ENCODE data around the gene RETSAT. TPM values are rescaled to one million over a fixed set of nuclear protein-coding genes. Genes with fewer than 3 reads are reported as not detected.
A peak's percentile ranks its signal among the peaks of the same experiment; 100 is the strongest.
"Not testable (repeated sequence)": the region's sequence is repeated elsewhere in the genome, so short reads cannot be mapped to it uniquely, and the experiment has no call there.

RETSAT gene
- total RNA-seq, 2 experiments from 2014 or later = 22.6 to 22.8 TPM

- POLR2A ChIA-PET = interaction anchor here (0.7 to 3.0 kb wide), 16 partner anchors 9 to 866 kb away, joined by 3 to 42 read pairs (median 6); partner anchors contain the start of genes ELMOD3, MAT2A, RETSAT and RNF181
These were observed 26.3 kb downstream of the RETSAT start, which contains the start of gene TGOLN2 for GRCh38 chr2:85327822-85328617. Gene TGOLN2 (minus strand): TSS chr2:85327989. CDS start chr2:85327962, 27 bp downstream.

GRCh38 chr2:85327160-85327821 lies 27.0 kb downstream of the RETSAT start:
- peak; percentile 75 for DNase-seq
- Mint-ChIP-seq H3K4me1 (ENCODE audit: low read depth) (peaks cover 47% of the 10 kb centered on the region), H3K4me3 (peak overlapping the region; percentile 98), H3K27me3 (no peaks in the 10 kb centered on the region), H3K27ac (peak overlapping the region; percentile 99), H3K9me3 (no peaks in the 10 kb centered on the region), H3K36me3 (peaks cover 53% of the 10 kb centered on the region)
- ChIA-PET POLR2A (interaction anchor here (0.7 to 3.0 kb wide), 20 partner anchors 9 to 867 kb away, joined by 3 to 42 read pairs (median 4); partner anchors contain the start of genes ELMOD3, GGCX, MAT2A and RETSAT), CTCF (interaction anchor here (0.7 to 3.3 kb wide), 8 partner anchors 8 to 402 kb away, joined by 3 to 16 read pairs (median 6); partner anchors contain the start of genes ELMOD3, RETSAT and SH2D6)
- intact Hi-C loops (cut with micrococcal nuclease) = loop anchor here (2.0 to 5.0 kb wide), 4 partner anchors 16 to 388 kb away; partner anchors contain the start of genes MAT2A and RNF181

More at GRCh38 chr2:85327822-85328617, 26.3 kb downstream of the RETSAT start, which contains the start of gene TGOLN2:
- intact Hi-C loops (cut with micrococcal nuclease) = loop anchor here (1.0 to 5.0 kb wide), 5 partner anchors 17 to 389 kb away; partner anchors contain the start of genes ELMOD3, MAT2A, RETSAT and RNF181
- H3K36me3 Mint-ChIP-seq = peaks cover 45% of the 10 kb centered on the region
- DNase-seq = peak; percentile 95
- no peaks in the 10 kb centered on the region for H3K9me3 Mint-ChIP-seq
- peak within 1 kb of the TSS; percentile 99 for H3K27ac Mint-ChIP-seq
- H3K4me1 Mint-ChIP-seq (ENCODE audit: low read depth) = peaks cover 40% of the 10 kb centered on the region
- H3K4me3 Mint-ChIP-seq = peak within 1 kb of the TSS; percentile 98
- CTCF ChIA-PET = interaction anchor here (0.7 to 3.3 kb wide), 7 partner anchors 9 to 403 kb away, joined by 3 to 16 read pairs (median 6); partner anchors contain the start of gene SH2D6
- no peaks in the 10 kb centered on the region for H3K27me3 Mint-ChIP-seq

GRCh38 chr2:85326406-85327159 lies 27.7 kb downstream of the RETSAT start:
- intact Hi-C loops (cut with micrococcal nuclease) = loop anchor here (2.0 to 5.0 kb wide), 4 partner anchors 16 to 388 kb away; partner anchors contain the start of genes MAT2A and RNF181
- ChIA-PET POLR2A (interaction anchor here (0.7 to 3.0 kb wide), 14 partner anchors 8 to 387 kb away, joined by 3 to 42 read pairs (median 8); partner anchors contain the start of genes ELMOD3, GGCX, MAT2A and RETSAT), CTCF (interaction anchor here (0.9 to 3.3 kb wide), 5 partner anchors 26 to 401 kb away, joined by 4 to 16 read pairs (median 6); partner anchors contain the start of genes ELMOD3 and RETSAT)
- Mint-ChIP-seq H3K9me3 (no peaks in the 10 kb centered on the region), H3K4me1 (ENCODE audit: low read depth) (peaks cover 51% of the 10 kb centered on the region), H3K4me3 (peak overlapping the region; percentile 98), H3K27ac (peak overlapping the region; percentile 99), H3K36me3 (peaks cover 59% of the 10 kb centered on the region), H3K27me3 (no peaks in the 10 kb centered on the region)
- peak; percentile 74 for DNase-seq

- DNase-seq = no peak
- POLR2A ChIA-PET = interaction anchor here (1.2 to 3.0 kb wide), 2 partner anchors 16 to 214 kb away, joined by 4 to 38 read pairs; partner anchors contain the start of gene MAT2A
- H3K9me3 Mint-ChIP-seq = no peaks in the 10 kb centered on the region
- H3K4me3 Mint-ChIP-seq = peak overlapping the region; percentile 98
- peaks cover 52% of the 10 kb centered on the region for H3K4me1 Mint-ChIP-seq (ENCODE audit: low read depth)
- H3K36me3 Mint-ChIP-seq = peaks cover 70% of the 10 kb centered on the region
- intact Hi-C loops (cut with micrococcal nuclease) = loop anchor here (5.0 kb wide), 1 partner anchor 272 kb away; the partner anchor contains the start of gene RNF181
- peak overlapping the region; percentile 99 for H3K27ac Mint-ChIP-seq
- CTCF ChIA-PET = interaction anchor here (0.9 to 3.3 kb wide), 3 partner anchors 25 to 226 kb away, joined by 3 to 16 read pairs (median 4); partner anchors contain the start of genes ELMOD3 and RETSAT
- H3K27me3 Mint-ChIP-seq = no peaks in the 10 kb centered on the region
These were observed 28.9 kb downstream of the RETSAT start for GRCh38 chr2:85325466-85325811.

GRCh38 chr2:85324639-85325465 lies 29.5 kb downstream of the RETSAT start:
- peaks cover 75% of the 10 kb centered on the region for H3K36me3 Mint-ChIP-seq
- ChIA-PET CTCF (interaction anchor here (0.6 to 3.3 kb wide), 4 partner anchors 24 to 227 kb away, joined by 3 to 16 read pairs (median 6); partner anchors contain the start of genes ELMOD3 and RETSAT), POLR2A (interaction anchor here (0.7 to 1.2 kb wide), 3 partner anchors 10 to 226 kb away, joined by 3 to 4 read pairs (median 3); no protein-coding TSS in a partner anchor)
- no peaks in the 10 kb centered on the region for H3K27me3 Mint-ChIP-seq
- intact Hi-C loops (cut with micrococcal nuclease) = loop anchor here (5.0 kb wide), 1 partner anchor 272 kb away; the partner anchor contains the start of gene RNF181
- peak overlapping the region; percentile 98 for H3K4me3 Mint-ChIP-seq
- peak overlapping the region; percentile 99 for H3K27ac Mint-ChIP-seq
- DNase-seq = no peak
- H3K9me3 Mint-ChIP-seq = no peaks in the 10 kb centered on the region
- peaks cover 58% of the 10 kb centered on the region for H3K4me1 Mint-ChIP-seq (ENCODE audit: low read depth)

GRCh38 chr2:85323988-85324367 lies 30.4 kb downstream of the RETSAT start:
- intact Hi-C loops (cut with micrococcal nuclease); POLR2A ChIA-PET; DNase-seq; H3K27me3 Mint-ChIP-seq; H3K9me3 Mint-ChIP-seq: not testable (repeated sequence)
- H3K36me3 Mint-ChIP-seq = peaks cover 80% of the 10 kb centered on the region
- peak overlapping the region; percentile 99 for H3K27ac Mint-ChIP-seq
- H3K4me1 Mint-ChIP-seq (ENCODE audit: low read depth) = peaks cover 61% of the 10 kb centered on the region
- CTCF ChIA-PET = interaction anchor here (2.2 kb wide), 1 partner anchor 23 kb away, joined by 10 read pairs; no protein-coding TSS in a partner anchor
- H3K4me3 Mint-ChIP-seq = peak overlapping the region; percentile 98

GRCh38 chr2:85323351-85323987 lies 30.9 kb downstream of the RETSAT start:
- DNase-seq = no peak
- Mint-ChIP-seq H3K4me1 (ENCODE audit: low read depth) (peaks cover 64% of the 10 kb centered on the region), H3K36me3 (peaks cover 85% of the 10 kb centered on the region), H3K9me3 (no peaks in the 10 kb centered on the region), H3K4me3 (peak overlapping the region; percentile 98), H3K27ac (peak overlapping the region; percentile 99), H3K27me3 (no peaks in the 10 kb centered on the region)
- ChIA-PET POLR2A (interaction anchor here (1.1 kb wide), 1 partner anchor 30 kb away, joined by 3 read pairs; the partner anchor contains the start of gene RETSAT), CTCF (interaction anchor here (2.2 kb wide), 1 partner anchor 23 kb away, joined by 10 read pairs; no protein-coding TSS in a partner anchor)
- intact Hi-C loops (cut with micrococcal nuclease) = no loop called here

- Mint-ChIP-seq H3K4me3 (no peak overlapping the region), H3K27ac (peak overlapping the region; percentile 82), H3K9me3 (no peaks in the 10 kb centered on the region), H3K27me3 (no peaks in the 10 kb centered on the region), H3K36me3 (peaks cover 75% of the 10 kb centered on the region), H3K4me1 (ENCODE audit: low read depth) (peaks cover 71% of the 10 kb centered on the region)
- no peak for DNase-seq
- ChIA-PET POLR2A (interaction anchor here (1.0 to 3.2 kb wide), 7 partner anchors 8 to 231 kb away, joined by 3 to 25 read pairs (median 8); partner anchors contain the start of genes ELMOD3, MAT2A, RETSAT and TGOLN2), CTCF (interaction anchor here (0.7 to 4.0 kb wide), 4 partner anchors 8 to 318 kb away, joined by 3 to 28 read pairs (median 4); partner anchors contain the start of gene TGOLN2)
- intact Hi-C loops (cut with micrococcal nuclease) = no loop called here
These were observed 34.5 kb downstream of the RETSAT start for GRCh38 chr2:85319796-85320195.

GRCh38 chr2:85318222-85319074 lies 35.9 kb downstream of the RETSAT start:
- H3K27ac Mint-ChIP-seq = peak overlapping the region; percentile 82
- peaks cover 57% of the 10 kb centered on the region for H3K4me1 Mint-ChIP-seq (ENCODE audit: low read depth)
- intact Hi-C loops (cut with micrococcal nuclease) = loop anchor here (1.0 kb wide), 1 partner anchor 8 kb away; no protein-coding TSS in a partner anchor
- ChIA-PET CTCF (interaction anchor here (0.6 to 4.0 kb wide), 6 partner anchors 9 to 319 kb away, joined by 3 to 28 read pairs (median 4); partner anchors contain the start of gene TGOLN2), POLR2A (interaction anchor here (0.6 to 3.2 kb wide), 9 partner anchors 9 to 358 kb away, joined by 3 to 25 read pairs (median 3); partner anchors contain the start of genes ELMOD3, MAT2A, RETSAT and TGOLN2)
- DNase-seq = peak; percentile 70
- H3K4me3 Mint-ChIP-seq = peak overlapping the region; percentile 30
- peaks cover 66% of the 10 kb centered on the region for H3K36me3 Mint-ChIP-seq
- no peaks in the 10 kb centered on the region for H3K9me3 Mint-ChIP-seq
- H3K27me3 Mint-ChIP-seq = no peaks in the 10 kb centered on the region

All from activated CD4-positive, alpha-beta memory T cell treated with anti-CD3 and anti-CD28 coated beads for 36 hours (primary cell).